Activated T-cell treated with anti-CD3 and anti-CD28 coated beads for 4 hours (primary cell): ENCODE measurements around the gene CLEC10A.
"Not testable (repeated sequence)": the region's sequence is repeated elsewhere in the genome, so short reads cannot be mapped to it uniquely, and the experiment has no call there.

Source experiments
- DNase-seq: peaks from one replicate; pipeline ENCODE4 v3.0.0-alpha.2; 2020

CLEC10A gene

DNA sequence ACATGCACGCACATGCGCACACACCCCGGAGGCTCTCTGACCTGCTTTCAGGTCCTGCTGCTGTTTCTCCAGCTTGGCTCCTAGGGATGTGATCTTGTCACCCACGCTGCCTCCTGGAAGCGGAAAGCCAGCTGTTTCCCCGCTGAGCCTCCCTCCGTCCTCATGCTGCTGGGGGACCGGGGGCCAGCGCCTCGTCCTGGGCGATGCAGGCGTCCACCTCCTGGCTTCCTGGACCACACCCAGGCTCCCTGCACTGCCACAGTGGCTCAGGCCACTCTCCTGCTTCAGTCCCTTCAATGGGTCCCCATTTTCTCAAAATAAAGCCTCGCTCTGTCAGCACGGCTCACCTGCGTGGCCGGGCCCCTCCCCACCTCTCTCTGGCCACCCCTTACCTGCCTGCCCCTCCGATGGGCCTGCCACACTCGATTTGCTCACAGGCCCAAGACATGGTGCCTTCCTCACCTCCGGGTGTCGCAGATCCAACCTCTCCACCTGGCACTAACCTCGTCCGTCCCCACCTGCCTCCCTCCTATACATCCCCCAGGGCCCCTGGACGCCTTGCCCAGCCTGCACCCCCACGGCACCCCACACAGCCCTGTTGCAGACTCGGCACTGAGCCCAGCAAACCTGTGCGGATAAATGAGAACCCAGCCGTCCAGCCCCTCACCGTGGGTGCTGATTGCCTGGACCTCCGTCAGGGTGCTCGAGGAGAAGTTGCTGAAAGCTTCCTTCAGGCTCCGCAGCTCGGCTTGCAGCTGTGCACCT, 27.9 kb upstream of the CLEC10A start:
- DNase-seq = no peak

- no peak for DNase-seq
Observed at GRCh38 chr17:7107012-7107754, 27.1 kb upstream of the CLEC10A start.

GRCh38 chr17:7102421-7102820, 22.4 kb upstream of the CLEC10A start:
- no peak for DNase-seq

DNA sequence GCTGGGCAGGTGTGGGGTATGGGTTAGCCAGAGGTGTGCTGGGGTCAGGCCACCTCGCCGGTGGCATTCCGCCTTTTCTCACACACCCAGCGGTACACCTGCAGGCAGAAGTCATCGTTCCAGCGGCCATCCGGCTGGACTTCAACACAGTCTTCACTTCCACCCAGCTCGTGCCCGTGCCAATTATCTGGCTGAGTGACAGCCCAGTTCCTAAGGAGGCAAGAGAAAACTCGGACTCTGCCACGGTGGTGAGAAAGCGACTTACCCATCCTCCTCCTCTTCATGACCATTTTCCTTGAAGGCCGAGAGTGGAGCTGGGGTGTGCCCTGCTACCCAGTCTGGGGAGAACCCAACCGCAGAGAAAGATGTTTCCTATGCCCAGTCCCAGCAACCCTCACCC, 21.5 kb upstream of the CLEC10A start:
- DNase-seq = no peak

DNA sequence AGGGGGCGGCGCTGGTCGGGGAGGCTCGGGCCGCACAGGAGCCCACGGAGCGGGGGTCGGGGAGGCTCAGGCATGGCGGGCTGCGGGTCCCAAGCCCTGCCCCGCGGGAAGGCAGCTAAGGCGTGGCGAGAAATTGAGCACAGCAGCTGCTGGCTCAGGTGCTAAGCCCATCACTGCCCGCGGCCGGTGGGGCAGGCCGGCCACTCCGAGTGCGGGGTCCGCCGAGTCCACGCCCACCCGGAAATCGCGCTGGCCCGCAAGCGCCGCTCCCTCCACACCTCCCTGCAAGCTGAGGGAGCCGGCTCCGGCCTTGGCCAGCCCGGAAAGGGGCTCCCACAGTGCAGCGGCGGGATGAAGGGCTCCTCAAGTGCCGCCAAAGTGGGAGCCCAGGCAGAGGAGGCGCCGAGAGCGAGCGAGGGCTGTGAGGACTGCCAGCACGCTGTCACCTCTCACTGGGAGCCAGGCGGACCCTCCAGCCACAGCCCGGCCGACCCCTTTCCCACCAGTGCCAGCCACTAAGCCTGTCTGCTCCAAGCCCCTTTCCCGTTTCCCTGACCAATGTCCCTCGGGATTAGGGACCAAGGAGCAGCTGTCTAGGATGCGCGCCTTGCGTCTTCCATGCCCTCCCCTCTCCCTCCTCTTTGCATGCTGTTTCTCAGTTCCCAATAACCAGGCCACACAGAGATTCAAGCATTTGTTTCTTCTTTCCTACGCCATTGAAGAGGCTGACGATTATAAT, 20.8 kb upstream of the CLEC10A start:
- DNase-seq = not testable (repeated sequence)

DNA sequence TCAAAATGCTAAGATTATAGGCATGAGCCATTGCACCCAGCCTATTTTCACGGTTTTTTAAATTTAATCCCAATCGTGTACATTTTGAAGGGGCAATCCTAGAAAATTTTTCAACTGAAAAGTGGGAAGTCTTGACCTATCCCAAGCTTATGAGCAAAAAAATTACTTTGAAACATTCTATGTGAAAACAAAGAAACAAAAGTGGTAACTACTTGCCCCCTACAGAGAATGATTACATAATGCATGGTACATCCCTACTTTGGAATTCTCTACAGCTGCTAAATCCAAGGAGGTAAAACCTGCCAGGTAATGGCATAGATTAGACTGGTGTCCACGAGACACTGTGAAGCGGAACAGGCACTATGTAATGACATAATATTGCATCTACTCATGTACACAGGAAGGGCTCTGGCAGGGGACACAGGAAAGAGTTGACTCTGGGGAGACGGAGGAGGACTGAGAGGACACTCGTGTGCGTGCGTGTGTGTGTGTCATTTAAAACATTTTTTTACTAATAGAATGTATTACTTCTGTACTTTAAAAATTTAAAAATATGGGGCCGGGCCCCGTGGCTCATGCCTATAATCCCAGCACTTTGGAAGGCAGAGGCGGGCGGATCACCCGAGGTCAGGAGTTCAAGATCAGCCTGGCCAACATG, 18.9 kb upstream of the CLEC10A start:
- DNase-seq = no peak

DNA sequence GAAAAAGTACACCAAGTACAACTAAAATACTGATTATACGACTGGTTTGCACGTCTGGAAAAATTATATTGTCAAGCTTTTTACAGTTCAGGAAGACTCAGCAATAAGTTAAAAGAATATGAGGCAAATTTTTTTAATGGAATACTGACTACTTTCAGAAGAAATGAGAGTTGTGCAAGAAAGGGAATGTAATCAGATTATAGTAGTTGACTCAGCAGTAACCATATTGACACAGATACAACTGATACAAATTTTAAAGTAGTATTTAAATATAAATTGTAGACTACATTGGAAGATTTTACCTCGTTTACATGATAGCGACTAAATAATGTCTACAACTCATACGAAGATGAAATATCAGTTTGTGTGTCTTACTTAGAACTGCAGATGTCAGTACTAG, 17.9 kb upstream of the CLEC10A start:
- DNase-seq = no peak

DNA sequence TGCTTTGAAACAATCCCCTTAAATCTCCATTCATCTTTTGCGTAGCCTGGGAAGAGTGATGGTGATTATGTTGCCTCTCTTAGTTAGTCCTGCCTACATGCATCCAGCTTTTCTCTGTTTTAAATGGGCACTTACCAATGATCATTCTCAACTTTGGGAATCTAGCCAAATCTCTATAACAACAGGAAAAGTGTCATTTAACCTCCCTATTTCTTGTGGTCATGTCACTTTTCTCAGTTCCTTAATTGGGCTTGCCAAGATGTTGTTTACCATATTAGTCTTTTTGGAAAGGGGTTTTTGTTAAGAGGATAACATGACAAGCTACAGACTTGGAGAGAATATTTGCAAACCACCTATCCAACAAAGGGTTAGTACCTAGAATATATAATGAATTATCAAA, 15.6 kb upstream of the CLEC10A start:
- no peak for DNase-seq

DNA sequence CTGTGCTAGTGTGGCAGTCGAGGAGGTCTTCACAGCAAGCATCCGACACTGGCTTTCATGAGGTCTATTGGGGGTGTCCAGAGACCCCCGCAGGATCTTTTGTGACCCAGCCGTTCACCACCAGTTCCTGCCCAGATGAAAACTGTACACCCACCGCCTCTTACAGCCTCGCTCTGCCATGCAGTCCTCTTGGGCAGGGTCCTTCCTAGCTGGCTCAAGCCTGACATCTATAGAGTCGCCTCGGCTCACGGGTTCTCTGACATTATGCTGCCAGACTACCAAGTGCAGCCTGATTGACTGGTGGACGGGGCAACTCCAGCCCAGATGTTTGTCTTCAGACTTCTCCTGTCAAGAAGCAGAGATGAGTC, 14.6 kb upstream of the CLEC10A start:
- no peak for DNase-seq

DNA sequence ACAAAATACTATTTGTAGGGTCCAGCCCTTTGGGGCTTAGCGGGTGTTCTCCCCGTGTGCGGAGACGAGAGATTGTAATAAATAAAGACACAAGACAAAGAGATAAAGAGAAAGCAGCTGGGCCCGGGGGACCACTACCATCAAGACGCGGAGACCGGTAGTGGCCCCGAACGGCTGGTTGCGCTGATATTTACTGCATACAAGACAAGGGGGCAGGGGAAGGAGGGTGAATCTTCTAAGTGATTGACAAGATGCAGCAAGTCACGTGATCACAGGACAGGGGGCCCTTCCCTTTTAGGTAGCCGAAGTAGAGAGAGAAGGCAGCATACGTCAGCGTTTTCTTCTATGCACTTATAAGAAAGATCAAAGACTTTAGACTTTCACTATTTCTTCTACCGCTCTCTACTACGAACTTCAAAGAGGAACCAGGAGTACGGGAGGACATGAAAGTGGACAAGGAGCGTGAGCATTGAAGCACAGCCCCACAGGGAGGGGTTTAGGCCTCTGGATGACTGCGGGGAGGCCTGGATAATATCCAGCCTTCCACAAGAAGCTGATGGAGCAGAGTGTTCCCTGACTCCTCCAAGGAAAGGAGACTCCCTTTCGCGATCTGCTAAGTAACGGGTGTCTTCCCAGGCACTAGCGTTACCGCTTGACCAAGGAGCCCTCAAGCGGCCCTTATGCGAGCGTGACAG, 11.4 kb upstream of the CLEC10A start:
- DNase-seq = not testable (repeated sequence)

DNA sequence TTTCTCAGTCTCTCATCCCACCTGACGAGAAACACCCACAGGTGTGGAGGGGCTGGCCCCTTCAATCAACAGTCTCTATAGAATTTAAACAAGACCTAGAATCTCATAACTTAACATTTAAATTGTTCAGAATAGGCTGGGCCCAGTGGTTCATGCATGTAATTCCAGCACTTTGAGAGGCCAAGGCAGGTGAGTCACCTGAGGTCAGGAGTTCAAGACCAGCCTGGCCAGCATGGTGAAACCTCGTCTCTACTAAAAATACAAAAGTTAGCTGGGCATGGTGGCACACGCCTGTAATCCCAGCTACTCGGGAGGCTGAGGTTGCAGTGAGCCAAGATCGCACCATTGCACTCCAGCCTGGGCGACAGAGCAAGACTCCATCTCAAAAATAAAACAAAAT, 9.5 kb upstream of the CLEC10A start:
- DNase-seq = not testable (repeated sequence)

- not testable (repeated sequence) for DNase-seq
Observed at GRCh38 chr17:7088442-7088841, 8.4 kb upstream of the CLEC10A start.

- no peak for DNase-seq
Observed at GRCh38 chr17:7084088-7084487, 4.0 kb upstream of the CLEC10A start.

DNA sequence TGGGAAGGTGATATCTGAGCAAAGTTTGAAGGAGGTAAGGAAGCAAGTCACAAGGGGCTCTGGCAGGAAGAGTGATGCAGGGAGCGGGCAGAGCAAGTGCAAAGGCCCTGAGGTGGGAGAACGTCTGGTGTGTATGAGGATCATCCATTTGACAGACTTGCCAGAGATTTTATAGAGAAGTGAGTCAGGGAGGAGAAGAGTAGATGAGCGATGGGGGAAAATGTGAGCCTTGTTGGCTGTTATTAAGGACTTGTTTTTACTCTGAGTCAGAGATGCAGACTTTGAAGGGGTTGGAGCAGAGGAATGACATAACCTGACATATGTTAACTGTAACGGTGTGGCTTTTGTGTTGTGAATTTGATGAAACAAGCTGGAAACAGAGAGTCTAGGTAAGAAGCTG, 3.5 kb upstream of the CLEC10A start:
- DNase-seq = no peak

GRCh38 chr17:7081341-7082062, 1.5 kb upstream of the CLEC10A start:
- DNase-seq = no peak

GRCh38 chr17:7080456-7081041, 498 bp upstream of the CLEC10A start:
- DNase-seq = no peak

GRCh38 chr17:7078711-7079110, 1.3 kb downstream of the CLEC10A start:
- no peak for DNase-seq

DNA sequence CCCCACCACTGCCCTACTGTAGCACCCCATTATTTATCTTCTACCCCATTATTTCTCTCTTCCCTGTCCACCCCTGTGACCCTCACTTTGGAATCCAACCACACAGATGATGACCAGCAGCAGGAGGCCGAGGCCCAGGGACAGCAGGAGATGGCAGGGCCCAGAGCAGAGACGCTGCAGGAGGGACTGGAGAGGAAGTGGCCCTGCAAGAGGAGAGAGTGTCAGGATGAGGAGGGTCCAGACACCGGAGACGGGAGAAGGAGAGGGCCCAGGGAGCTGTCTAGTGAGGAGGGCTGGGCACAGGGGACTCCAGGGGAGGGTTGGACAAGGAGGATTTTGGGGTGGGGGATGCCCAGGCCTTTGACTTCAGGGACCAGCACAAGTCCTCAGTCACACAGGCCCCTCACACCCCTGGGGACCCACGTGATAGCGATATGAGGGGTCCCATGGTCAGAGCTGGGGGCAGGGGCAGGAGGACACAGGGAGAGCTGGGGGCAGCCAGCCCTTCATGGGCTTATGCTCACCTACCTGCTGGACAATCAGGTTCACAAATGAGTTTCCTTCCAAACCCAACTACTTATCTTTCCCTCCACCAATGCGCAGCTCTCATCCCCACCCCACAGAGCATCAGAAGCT, 2.0 kb downstream of the CLEC10A start:
- no peak for DNase-seq

GRCh38 chr17:7074931-7075330, 5.1 kb downstream of the CLEC10A start:
- no peak for DNase-seq

DNA sequence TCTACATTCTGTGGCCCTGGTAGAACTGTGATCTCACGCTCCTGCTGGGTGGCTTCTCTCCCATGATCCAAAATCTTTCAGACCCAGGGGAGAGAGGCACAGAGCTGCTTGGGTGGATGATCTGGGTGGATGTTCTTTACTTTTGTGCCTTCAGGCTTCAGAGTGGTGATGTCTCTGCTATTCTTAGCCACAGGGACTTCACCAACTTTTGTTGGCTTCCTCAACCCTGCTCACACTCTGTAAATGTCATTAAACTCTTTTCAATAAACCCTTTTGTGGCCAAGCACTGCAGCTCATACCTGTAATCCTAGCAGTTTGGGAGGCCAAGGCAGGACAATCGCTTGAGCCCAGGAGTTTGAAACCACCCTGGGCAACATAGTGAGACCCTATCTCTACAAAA, 7.6 kb downstream of the CLEC10A start:
- no peak for DNase-seq

DNA sequence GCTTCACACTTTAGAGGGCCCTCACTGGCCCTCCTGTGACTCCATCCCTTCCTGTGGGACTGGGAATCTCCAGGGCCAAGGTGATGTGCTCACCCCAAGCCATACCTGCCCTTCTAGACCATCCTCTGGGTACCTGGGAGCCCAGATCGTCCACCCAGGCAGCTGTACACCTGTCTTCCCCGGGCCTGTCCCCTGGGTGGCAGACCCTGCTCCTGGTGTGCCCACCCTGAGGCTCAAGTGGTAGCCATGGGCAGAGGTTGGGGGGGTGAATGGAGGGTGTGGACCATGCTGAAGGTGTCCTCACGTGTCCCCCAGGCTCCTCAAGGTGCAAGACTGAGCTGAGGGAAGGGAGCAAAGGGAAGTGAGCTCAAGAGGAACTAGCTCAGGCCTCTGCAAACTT, 9.3 kb downstream of the CLEC10A start:
- DNase-seq = no peak
